ENCODE results near the gene PTGIS.

- TF ChIP-seq CTCF (optimal IDR thresholded peaks at IDR 0.05 in 1 of 3, IDR thresholded peaks at IDR 0.05 in 1 of 3, conservative IDR thresholded peaks at IDR 0.05 in 1 of 3; ENCODE audit: extremely low read depth in 1 of 3, insufficient read depth in 2 of 3, low read length in 3 of 3) (no peak), EZH2 (IDR thresholded peaks at IDR 0.05; ENCODE audit: low read length) (no peak)
Measured at GRCh38 chr20:49557449-49557848, 10.5 kb downstream of the PTGIS start.

All from keratinocyte (primary cell).